Measurements from ENCODE around the gene HSPB6.

Gene HSPB6

GRCh38 chr19:35744430-35745327, 12.2 kb downstream of the HSPB6 start:
- TF ChIP-seq, protein P1, sequence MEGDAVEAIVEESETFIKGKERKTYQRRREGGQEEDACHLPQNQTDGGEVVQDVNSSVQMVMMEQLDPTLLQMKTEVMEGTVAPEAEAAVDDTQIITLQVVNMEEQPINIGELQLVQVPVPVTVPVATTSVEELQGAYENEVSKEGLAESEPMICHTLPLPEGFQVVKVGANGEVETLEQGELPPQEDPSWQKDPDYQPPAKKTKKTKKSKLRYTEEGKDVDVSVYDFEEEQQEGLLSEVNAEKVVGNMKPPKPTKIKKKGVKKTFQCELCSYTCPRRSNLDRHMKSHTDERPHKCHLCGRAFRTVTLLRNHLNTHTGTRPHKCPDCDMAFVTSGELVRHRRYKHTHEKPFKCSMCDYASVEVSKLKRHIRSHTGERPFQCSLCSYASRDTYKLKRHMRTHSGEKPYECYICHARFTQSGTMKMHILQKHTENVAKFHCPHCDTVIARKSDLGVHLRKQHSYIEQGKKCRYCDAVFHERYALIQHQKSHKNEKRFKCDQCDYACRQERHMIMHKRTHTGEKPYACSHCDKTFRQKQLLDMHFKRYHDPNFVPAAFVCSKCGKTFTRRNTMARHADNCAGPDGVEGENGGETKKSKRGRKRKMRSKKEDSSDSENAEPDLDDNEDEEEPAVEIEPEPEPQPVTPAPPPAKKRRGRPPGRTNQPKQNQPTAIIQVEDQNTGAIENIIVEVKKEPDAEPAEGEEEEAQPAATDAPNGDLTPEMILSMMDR (IDR thresholded peaks at IDR 0.05; ENCODE audit: low read depth, low read length) = peak; percentile 55
- in situ Hi-C loops (cut with HindIII; ENCODE audit: low sequenced_read_pairs) = no loop called here
- peak overlapping the region; percentile 97 for H3K4me3 ChIP-seq (ENCODE audit: low read depth, low read length)
- DNase-seq (ENCODE audit: low read depth, low spot score) = peak; percentile 97

GRCh38 chr19:35743640-35744429, 13.0 kb downstream of the HSPB6 start:
- H3K4me3 ChIP-seq (ENCODE audit: low read depth, low read length) = no peak overlapping the region
- in situ Hi-C loops (cut with HindIII; ENCODE audit: low sequenced_read_pairs) = no loop called here
- TF ChIP-seq, protein P1 (IDR thresholded peaks at IDR 0.05; ENCODE audit: low read depth, low read length) = no peak
- DNase-seq (ENCODE audit: low read depth, low spot score) = no peak

DNA sequence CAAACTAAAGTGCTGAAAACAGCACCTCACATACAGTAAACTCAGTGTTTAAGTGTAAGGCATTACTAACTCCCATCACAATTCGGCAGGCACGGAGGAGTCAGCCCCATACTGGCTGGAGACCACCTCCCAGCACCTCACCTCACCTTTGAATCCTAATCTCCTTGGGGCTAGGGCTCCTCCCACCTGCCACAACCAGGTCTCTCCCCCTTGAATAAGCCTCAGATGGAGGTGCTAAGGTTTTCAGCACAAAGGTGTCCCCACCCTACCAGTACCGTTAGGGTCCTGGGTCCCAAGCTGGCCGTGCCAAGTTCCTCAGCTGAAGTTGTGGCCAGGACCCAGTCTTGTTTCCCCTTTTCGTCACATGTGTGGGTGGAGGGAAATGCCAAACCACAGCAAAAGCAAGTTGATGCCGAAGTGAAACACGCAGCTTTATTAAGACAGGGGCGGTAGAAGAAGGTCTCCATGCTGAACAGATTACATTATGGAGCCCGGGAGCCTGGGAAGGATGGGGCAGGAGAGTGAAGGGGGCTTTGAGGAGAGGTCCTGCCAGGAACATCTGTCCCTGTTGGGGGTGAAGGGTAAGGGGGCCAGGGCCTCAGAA, 14.6 kb downstream of the HSPB6 start, which contains the start of gene IGFLR1:
Gene IGFLR1 (minus strand): TSS at position 332 of the 604 bp plus-strand sequence. CDS start 1,272 bp downstream, outside the sequence.
- no peak within 1 kb of the TSS for H3K4me3 ChIP-seq (ENCODE audit: low read depth, low read length)
- in situ Hi-C loops (cut with HindIII; ENCODE audit: low sequenced_read_pairs) = no loop called here
- TF ChIP-seq, protein P1 (IDR thresholded peaks at IDR 0.05; ENCODE audit: low read depth, low read length) = no peak
- DNase-seq (ENCODE audit: low read depth, low spot score) = no peak

GRCh38 chr19:35741203-35741515, 15.7 kb downstream of the HSPB6 start:
- H3K4me3 ChIP-seq (ENCODE audit: low read depth, low read length) = peak overlapping the region; percentile 57
- in situ Hi-C loops (cut with HindIII; ENCODE audit: low sequenced_read_pairs) = no loop called here
- TF ChIP-seq, protein P1 (IDR thresholded peaks at IDR 0.05; ENCODE audit: low read depth, low read length) = no peak
- DNase-seq (ENCODE audit: low read depth, low spot score) = no peak

DNA sequence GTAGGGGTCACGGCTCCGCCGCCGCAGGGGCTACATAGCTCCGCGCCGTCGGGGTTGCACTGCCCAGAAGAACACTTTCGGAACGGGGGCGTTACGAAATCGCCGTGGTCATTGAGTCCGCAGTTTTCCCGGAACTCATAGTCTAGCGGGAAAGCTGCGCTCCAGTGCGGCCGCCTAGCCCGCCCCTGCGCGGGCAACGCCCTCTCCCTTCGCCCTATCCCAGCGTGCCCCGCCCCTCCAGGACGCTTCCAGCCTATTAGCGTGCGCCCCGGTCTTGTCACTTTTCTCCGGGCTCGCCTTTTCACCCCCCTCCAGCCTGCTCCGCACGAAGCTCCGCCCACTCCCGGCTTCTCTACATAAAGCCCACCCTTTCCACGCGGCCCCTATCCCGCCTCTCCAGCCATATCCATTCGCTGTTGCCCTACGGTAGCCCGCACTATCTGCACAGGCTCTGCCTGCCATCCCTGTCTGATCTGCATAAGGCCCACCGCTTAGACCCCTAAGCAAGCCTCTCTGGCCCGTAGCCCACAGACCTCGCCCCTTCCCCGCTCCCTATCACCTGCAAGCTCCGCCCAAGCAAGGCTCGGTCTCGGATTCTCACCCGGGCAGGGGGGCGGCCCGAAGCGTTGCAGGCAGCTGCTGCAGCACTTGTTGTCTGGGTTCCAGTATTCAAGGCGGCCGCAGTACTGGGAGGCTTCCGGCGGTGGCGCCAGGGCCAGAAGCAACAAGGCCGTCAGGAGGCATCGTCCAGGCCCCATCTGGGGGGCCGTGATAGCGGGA, 16.2 kb downstream of the HSPB6 start:
- DNase-seq (ENCODE audit: low read depth, low spot score) = peak; percentile 97
- TF ChIP-seq, protein P1 (IDR thresholded peaks at IDR 0.05; ENCODE audit: low read depth, low read length) = peak; percentile 21
- H3K4me3 ChIP-seq (ENCODE audit: low read depth, low read length) = peak overlapping the region; percentile 57
- in situ Hi-C loops (cut with HindIII; ENCODE audit: low sequenced_read_pairs) = no loop called here

GRCh38 chr19:35740108-35740422, 16.8 kb downstream of the HSPB6 start:
- in situ Hi-C loops (cut with HindIII; ENCODE audit: low sequenced_read_pairs) = no loop called here
- DNase-seq (ENCODE audit: low read depth, low spot score) = no peak
- TF ChIP-seq, protein P1 (IDR thresholded peaks at IDR 0.05; ENCODE audit: low read depth, low read length) = no peak
- H3K4me3 ChIP-seq (ENCODE audit: low read depth, low read length) = peak overlapping the region; percentile 57

Measured in astrocyte of the spinal cord (primary cell).